ENCODE data around the gene DNAJA2.
"Not testable (repeated sequence)": the region's sequence is repeated elsewhere in the genome, so short reads cannot be mapped to it uniquely, and the experiment has no call there.

DNAJA2 gene

GRCh38 chr16:46973207-46973995 lies at the start of gene DNAJA2:
DNAJA2 (minus strand) TSS chr16:46973674; CDS start chr16:46973572, 102 bp downstream.
- H3K4me1 Mint-ChIP-seq (ENCODE audit: low read depth) = peaks cover 63% of the 10 kb centered on the region
- H3K36me3 Mint-ChIP-seq (ENCODE audit: low read depth) = peaks cover 51% of the 10 kb centered on the region
- no peaks in the 10 kb centered on the region for H3K27me3 Mint-ChIP-seq
- H3K9me3 Mint-ChIP-seq = no peaks in the 10 kb centered on the region
- H3K4me3 Mint-ChIP-seq = peak within 1 kb of the TSS; percentile 95
- peak; percentile 96 for DNase-seq
- H3K27ac Mint-ChIP-seq = peak within 1 kb of the TSS; percentile 99

- Mint-ChIP-seq H3K36me3 (ENCODE audit: low read depth) (no peaks in the 10 kb centered on the region), H3K27me3 (no peaks in the 10 kb centered on the region), H3K27ac (no peak overlapping the region), H3K4me3 (no peak overlapping the region), H3K4me1 (ENCODE audit: low read depth) (peaks cover 21% of the 10 kb centered on the region), H3K9me3 (no peaks in the 10 kb centered on the region)
- DNase-seq = no peak
Measured at GRCh38 chr16:47019568-47019967, 46.1 kb upstream of the DNAJA2 start.

- no peaks in the 10 kb centered on the region for H3K27me3 Mint-ChIP-seq
- H3K36me3 Mint-ChIP-seq (ENCODE audit: low read depth) = no peaks in the 10 kb centered on the region
- no peak overlapping the region for H3K27ac Mint-ChIP-seq
- no peak overlapping the region for H3K4me3 Mint-ChIP-seq
- peak; percentile 40 for DNase-seq
- peaks cover 21% of the 10 kb centered on the region for H3K4me1 Mint-ChIP-seq (ENCODE audit: low read depth)
- H3K9me3 Mint-ChIP-seq = no peaks in the 10 kb centered on the region
Measured at GRCh38 chr16:47018223-47018891, 44.9 kb upstream of the DNAJA2 start.

- Mint-ChIP-seq H3K36me3 (ENCODE audit: low read depth) (no peaks in the 10 kb centered on the region), H3K9me3 (no peaks in the 10 kb centered on the region), H3K4me1 (ENCODE audit: low read depth) (peaks cover 21% of the 10 kb centered on the region), H3K4me3 (no peak overlapping the region), H3K27ac (no peak overlapping the region), H3K27me3 (no peaks in the 10 kb centered on the region)
- DNase-seq = no peak
Measured at GRCh38 chr16:47017636-47018035, 44.2 kb upstream of the DNAJA2 start.

- Mint-ChIP-seq H3K4me3 (no peak overlapping the region), H3K27ac (no peak overlapping the region), H3K9me3 (no peaks in the 10 kb centered on the region), H3K36me3 (ENCODE audit: low read depth) (no peaks in the 10 kb centered on the region), H3K27me3 (no peaks in the 10 kb centered on the region), H3K4me1 (ENCODE audit: low read depth) (peaks cover 21% of the 10 kb centered on the region)
- no peak for DNase-seq
Measured at GRCh38 chr16:47016700-47017133, 43.2 kb upstream of the DNAJA2 start.

GRCh38 chr16:47013910-47014309 lies 40.4 kb upstream of the DNAJA2 start:
- DNase-seq = no peak
- no peaks in the 10 kb centered on the region for H3K27me3 Mint-ChIP-seq
- no peaks in the 10 kb centered on the region for H3K36me3 Mint-ChIP-seq (ENCODE audit: low read depth)
- no peaks in the 10 kb centered on the region for H3K9me3 Mint-ChIP-seq
- no peak overlapping the region for H3K27ac Mint-ChIP-seq
- H3K4me1 Mint-ChIP-seq (ENCODE audit: low read depth) = peaks cover 21% of the 10 kb centered on the region
- no peak overlapping the region for H3K4me3 Mint-ChIP-seq

- no peak overlapping the region for H3K27ac Mint-ChIP-seq
- no peaks in the 10 kb centered on the region for H3K9me3 Mint-ChIP-seq
- no peaks in the 10 kb centered on the region for H3K36me3 Mint-ChIP-seq (ENCODE audit: low read depth)
- H3K4me3 Mint-ChIP-seq = no peak overlapping the region
- H3K4me1 Mint-ChIP-seq (ENCODE audit: low read depth) = peaks cover 18% of the 10 kb centered on the region
- no peaks in the 10 kb centered on the region for H3K27me3 Mint-ChIP-seq
- no peak for DNase-seq
Measured at GRCh38 chr16:47013172-47013571, 39.7 kb upstream of the DNAJA2 start.

- DNase-seq; H3K4me3 Mint-ChIP-seq; H3K27ac Mint-ChIP-seq; H3K4me1 Mint-ChIP-seq (ENCODE audit: low read depth); H3K36me3 Mint-ChIP-seq (ENCODE audit: low read depth); H3K27me3 Mint-ChIP-seq; H3K9me3 Mint-ChIP-seq: not testable (repeated sequence)
Measured at GRCh38 chr16:47010812-47011211, 37.3 kb upstream of the DNAJA2 start.

- DNase-seq = no peak
- no peaks in the 10 kb centered on the region for H3K9me3 Mint-ChIP-seq
- no peaks in the 10 kb centered on the region for H3K36me3 Mint-ChIP-seq (ENCODE audit: low read depth)
- H3K27me3 Mint-ChIP-seq = no peaks in the 10 kb centered on the region
- H3K4me3 Mint-ChIP-seq = no peak overlapping the region
- no peaks in the 10 kb centered on the region for H3K4me1 Mint-ChIP-seq (ENCODE audit: low read depth)
- H3K27ac Mint-ChIP-seq = no peak overlapping the region
Measured at GRCh38 chr16:47008612-47009011, 35.1 kb upstream of the DNAJA2 start.

- Mint-ChIP-seq H3K9me3 (no peaks in the 10 kb centered on the region), H3K36me3 (ENCODE audit: low read depth) (no peaks in the 10 kb centered on the region), H3K4me1 (ENCODE audit: low read depth) (no peaks in the 10 kb centered on the region), H3K27me3 (no peaks in the 10 kb centered on the region), H3K27ac (no peak overlapping the region), H3K4me3 (no peak overlapping the region)
- DNase-seq = no peak
Measured at GRCh38 chr16:47008174-47008573, 34.7 kb upstream of the DNAJA2 start.

- no peak for DNase-seq
- Mint-ChIP-seq H3K4me1 (ENCODE audit: low read depth) (no peaks in the 10 kb centered on the region), H3K27ac (no peak overlapping the region), H3K36me3 (ENCODE audit: low read depth) (no peaks in the 10 kb centered on the region), H3K9me3 (no peaks in the 10 kb centered on the region), H3K27me3 (no peaks in the 10 kb centered on the region), H3K4me3 (no peak overlapping the region)
Measured at GRCh38 chr16:47004652-47005051, 31.2 kb upstream of the DNAJA2 start.

GRCh38 chr16:47000066-47000465 lies 26.6 kb upstream of the DNAJA2 start:
- H3K36me3 Mint-ChIP-seq (ENCODE audit: low read depth); H3K27ac Mint-ChIP-seq; DNase-seq: not testable (repeated sequence)

GRCh38 chr16:46997844-46998243 lies 24.4 kb upstream of the DNAJA2 start:
- DNase-seq = no peak
- H3K27me3 Mint-ChIP-seq = no peaks in the 10 kb centered on the region

More at GRCh38 chr16:47000066-47000465, 26.6 kb upstream of the DNAJA2 start:
- H3K27me3 Mint-ChIP-seq; H3K4me3 Mint-ChIP-seq; H3K9me3 Mint-ChIP-seq; H3K4me1 Mint-ChIP-seq (ENCODE audit: low read depth): not testable (repeated sequence)

GRCh38 chr16:46996952-46997458 lies 23.5 kb upstream of the DNAJA2 start:
- no peaks in the 10 kb centered on the region for H3K27me3 Mint-ChIP-seq
- no peaks in the 10 kb centered on the region for H3K9me3 Mint-ChIP-seq
- peaks cover 3% of the 10 kb centered on the region for H3K4me1 Mint-ChIP-seq (ENCODE audit: low read depth)
- no peaks in the 10 kb centered on the region for H3K36me3 Mint-ChIP-seq (ENCODE audit: low read depth)
- H3K27ac Mint-ChIP-seq = no peak overlapping the region
- no peak overlapping the region for H3K4me3 Mint-ChIP-seq
- no peak for DNase-seq

More at GRCh38 chr16:46997844-46998243, 24.4 kb upstream of the DNAJA2 start:
- Mint-ChIP-seq H3K9me3 (no peaks in the 10 kb centered on the region), H3K36me3 (ENCODE audit: low read depth) (no peaks in the 10 kb centered on the region), H3K4me1 (ENCODE audit: low read depth) (peaks cover 3% of the 10 kb centered on the region), H3K4me3 (no peak overlapping the region), H3K27ac (no peak overlapping the region)

- no peak overlapping the region for H3K27ac Mint-ChIP-seq
- no peaks in the 10 kb centered on the region for H3K36me3 Mint-ChIP-seq (ENCODE audit: low read depth)
Measured at GRCh38 chr16:46996391-46996790, 22.9 kb upstream of the DNAJA2 start.

More at GRCh38 chr16:46996391-46996790, 22.9 kb upstream of the DNAJA2 start:
- Mint-ChIP-seq H3K9me3 (no peaks in the 10 kb centered on the region), H3K27me3 (no peaks in the 10 kb centered on the region), H3K4me3 (no peak overlapping the region), H3K4me1 (ENCODE audit: low read depth) (peaks cover 3% of the 10 kb centered on the region)
- no peak for DNase-seq

Measured in activated T-cell treated with anti-CD3 and anti-CD28 coated beads, Interleukin-2, amount 50 U/mL, for 24 hours (primary cell).